Measurements from ENCODE around the gene FFAR1.

DNA sequence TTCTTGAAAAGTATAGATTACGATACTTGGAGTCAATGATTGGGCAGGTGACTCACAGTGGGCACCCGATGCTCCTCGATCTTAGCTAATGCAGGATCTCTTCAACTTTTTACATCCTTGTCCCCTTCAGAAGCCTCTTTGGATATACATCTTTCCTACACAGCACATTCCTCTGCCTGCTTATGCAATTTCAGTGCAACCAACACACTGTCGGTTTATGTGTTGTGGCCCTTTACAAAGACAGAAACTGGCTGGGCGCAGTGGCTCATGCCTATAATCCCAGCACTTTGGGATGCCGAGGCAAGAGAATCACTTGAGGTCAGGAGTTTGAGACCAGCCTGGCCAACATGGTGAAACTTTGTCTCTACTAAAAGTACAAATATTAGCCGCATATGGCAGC is 25.8 kb downstream of the FFAR1 start:
- TF ChIP-seq POLR2A (IDR thresholded peaks at IDR 0.05; ENCODE audit: control extremely low read depth in 1 of 2, low read depth in 2 of 2, low read length in 2 of 2) (no peak), KDM5A (IDR thresholded peaks at IDR 0.05; ENCODE audit: low read length) (no peak), BCL11A (IDR thresholded peaks at IDR 0.05; ENCODE audit: low read depth in 2 of 2, low read length in 2 of 2) (no peak), EZH2 (IDR thresholded peaks at IDR 0.05; ENCODE audit: low read depth, low read length, severe bottlenecking) (no peak), BRCA1 (IDR thresholded peaks at IDR 0.05; ENCODE audit: low read depth, low read length) (no peak), CBX5 (IDR thresholded peaks at IDR 0.05; ENCODE audit: low read depth, low read length) (no peak), EGR1 (IDR thresholded peaks at IDR 0.05; ENCODE audit: borderline replicate concordance, low read depth, low read length) (no peak), RFX5 (IDR thresholded peaks at IDR 0.05; ENCODE audit: borderline replicate concordance, low read depth, low read length) (no peak), PHF8 (conservative IDR thresholded peaks at IDR 0.05; ENCODE audit: low read depth, low read length) (no peak)
- TF ChIP-seq, protein P1, sequence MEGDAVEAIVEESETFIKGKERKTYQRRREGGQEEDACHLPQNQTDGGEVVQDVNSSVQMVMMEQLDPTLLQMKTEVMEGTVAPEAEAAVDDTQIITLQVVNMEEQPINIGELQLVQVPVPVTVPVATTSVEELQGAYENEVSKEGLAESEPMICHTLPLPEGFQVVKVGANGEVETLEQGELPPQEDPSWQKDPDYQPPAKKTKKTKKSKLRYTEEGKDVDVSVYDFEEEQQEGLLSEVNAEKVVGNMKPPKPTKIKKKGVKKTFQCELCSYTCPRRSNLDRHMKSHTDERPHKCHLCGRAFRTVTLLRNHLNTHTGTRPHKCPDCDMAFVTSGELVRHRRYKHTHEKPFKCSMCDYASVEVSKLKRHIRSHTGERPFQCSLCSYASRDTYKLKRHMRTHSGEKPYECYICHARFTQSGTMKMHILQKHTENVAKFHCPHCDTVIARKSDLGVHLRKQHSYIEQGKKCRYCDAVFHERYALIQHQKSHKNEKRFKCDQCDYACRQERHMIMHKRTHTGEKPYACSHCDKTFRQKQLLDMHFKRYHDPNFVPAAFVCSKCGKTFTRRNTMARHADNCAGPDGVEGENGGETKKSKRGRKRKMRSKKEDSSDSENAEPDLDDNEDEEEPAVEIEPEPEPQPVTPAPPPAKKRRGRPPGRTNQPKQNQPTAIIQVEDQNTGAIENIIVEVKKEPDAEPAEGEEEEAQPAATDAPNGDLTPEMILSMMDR (IDR thresholded peaks at IDR 0.05; ENCODE audit: control extremely low read depth in 1 of 3, insufficient read depth in 1 of 3, low read depth in 1 of 3, low read length in 3 of 3): no peak
- TF ChIP-seq, protein P2, sequence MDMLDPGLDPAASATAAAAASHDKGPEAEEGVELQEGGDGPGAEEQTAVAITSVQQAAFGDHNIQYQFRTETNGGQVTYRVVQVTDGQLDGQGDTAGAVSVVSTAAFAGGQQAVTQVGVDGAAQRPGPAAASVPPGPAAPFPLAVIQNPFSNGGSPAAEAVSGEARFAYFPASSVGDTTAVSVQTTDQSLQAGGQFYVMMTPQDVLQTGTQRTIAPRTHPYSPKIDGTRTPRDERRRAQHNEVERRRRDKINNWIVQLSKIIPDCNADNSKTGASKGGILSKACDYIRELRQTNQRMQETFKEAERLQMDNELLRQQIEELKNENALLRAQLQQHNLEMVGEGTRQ (IDR thresholded peaks at IDR 0.05; ENCODE audit: low read length): no peak
